Sigmoid colon (tissue), 7 donors: ENCODE results near the gene ENAH. TPM values are rescaled to one million over a fixed set of nuclear protein-coding genes. Genes with fewer than 3 reads are reported as not detected.
A peak's percentile ranks its signal among the peaks of the same experiment; 100 is the strongest.

ENCODE experiments used
- DNase-seq: peaks from one replicate; pipeline ENCODE4 v3.0.0-alpha.2; 2019
- H3K27ac ChIP-seq, 4 donors: fragments of 200-600 bp; sonication (generic); one replicate each; pipeline ENCODE4 v1.5.1; 2016 to 2019; ENCODE audit warnings: mild to moderate bottlenecking in 1 of 4
- H3K27me3 ChIP-seq, 3 donors: fragments of 200-600 bp; sonication (generic); one replicate each; pipeline ENCODE4 v1.5.1; 2019; ENCODE audit warnings: mild to moderate bottlenecking in 1 of 3
- H3K36me3 ChIP-seq, 4 donors: fragments of 200-600 bp; sonication (generic); one replicate each; pipeline ENCODE4 v1.5.1; 2016 to 2019
- H3K4me1 ChIP-seq, 4 donors: fragments of 200-600 bp; sonication (generic); one replicate each; pipeline ENCODE4 v1.5.1; 2017 to 2019
- H3K4me3 ChIP-seq, 4 donors: fragments of 200-600 bp; sonication (generic); one replicate each; pipeline ENCODE4 v1.5.1; 2017 to 2019; ENCODE audit warnings: mild to moderate bottlenecking in 2 of 4, moderate library complexity in 1 of 4
- H3K9me3 ChIP-seq, 4 donors: fragments of 200-600 bp in 3 of 4; sonication (generic) in 3 of 4; one replicate each; pipeline versions ENCODE4 v1.5.1 to v1.6.1; 2013 to 2019
- CTCF ChIP-seq, 4 experiments: fragments of 450-650 bp in 3 of 4; fragments of 200-600 bp in 1 of 4; IDR thresholded peaks; one replicate each; pipeline ENCODE4 v1.5.1; 2016 to 2019; ENCODE audit warnings: antibody characterized with exemption in 4 of 4, mild to moderate bottlenecking in 3 of 4, moderate library complexity in 2 of 4
- EP300 ChIP-seq, 4 donors: sonication (generic); formaldehyde crosslinking; IDR thresholded peaks; one replicate each; pipeline ENCODE4 v1.6.1; 2017; ENCODE audit warnings: antibody characterized with exemption in 4 of 4
- POLR2A ChIP-seq, 2 donors: fragments of 450-650 bp; IDR thresholded peaks; one replicate each; pipeline ENCODE4 v1.6.1; 2016; ENCODE audit warnings: antibody characterized with exemption in 2 of 2, mild to moderate bottlenecking in 2 of 2, moderate library complexity in 2 of 2
- POLR2AphosphoS5 ChIP-seq, 4 donors: sonication (generic); formaldehyde crosslinking; IDR thresholded peaks; one replicate each; pipeline ENCODE4 v1.6.1; 2017; ENCODE audit warnings: antibody characterized with exemption in 4 of 4
- WGBS, 2 donors: extraction: QIAGEN DNeasy Blood & Tissue Kit; methylation state at CpG; one replicate each; pipeline ENCODE4 v1.1.7; 2013; 5-methylcytosine and 5-hydroxymethylcytosine counted together
- intact Hi-C: fragments of 100-400 bp; cut with DNase I; formaldehyde crosslinking; loops from one replicate; pipeline ENCODE4 v1.15.1; 2023
- polyA plus RNA-seq, 3 donors: library from polyadenylated mRNA; stranded (reverse); fragments of 200-250 nt; gene quantifications; one replicate each; pipeline ENCODE4 v1.2.3, GENCODE V29; 2013
- total RNA-seq, 4 donors: library from RNA; depleted of rRNA; stranded (reverse); fragments of >200 nt; gene quantifications; one replicate each; pipeline ENCODE4 v1.1.0, GENCODE V29; 2016
- donor health status: healthy with polysubstance abuse.
- donor health status: Bipolar disorder and iron deficiency.
- donor health status: healthy.

The ENAH gene
- total and polyA plus RNA-seq, 7 donors = 9.6 to 197 (median 92.2) TPM

DNA sequence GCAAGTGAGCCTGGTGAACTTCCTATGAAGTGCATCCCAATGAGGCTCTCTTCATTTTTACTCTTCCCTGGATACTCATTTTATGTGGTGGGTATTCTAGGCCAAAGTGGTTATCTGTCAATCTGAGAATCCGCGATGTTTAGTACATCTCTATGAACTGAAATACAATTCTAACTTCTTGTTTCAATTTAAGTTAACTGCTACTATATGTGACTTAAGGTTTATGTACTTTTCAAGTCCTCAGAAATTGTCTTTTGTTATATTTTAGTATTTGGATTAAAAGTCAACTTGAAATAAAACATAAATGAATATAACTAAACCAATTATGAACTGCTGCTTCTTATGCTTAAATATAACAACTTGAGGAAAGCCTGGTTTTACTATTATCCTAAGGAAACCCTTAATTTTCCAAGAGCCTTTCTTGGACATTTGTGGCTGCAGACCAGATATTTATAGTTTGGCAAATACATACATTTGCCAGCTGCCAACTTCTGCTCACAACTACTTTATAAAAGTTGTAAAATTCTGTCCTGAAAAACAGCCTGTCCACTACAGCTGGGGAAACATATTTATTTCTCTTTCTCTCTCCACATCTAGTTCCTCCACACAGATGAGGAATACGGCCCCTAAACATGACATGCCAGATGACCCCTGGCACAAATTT is 60.4 kb downstream of the ENAH start:
- DNase-seq = no peak
- Histone ChIP-seq H3K9me3 (peaks cover 0 to 2% (median 0%) of the 10 kb centered on the region in 4 donors), H3K4me1 (peaks cover 0 to 68% (median 60%) of the 10 kb centered on the region in 4 donors), H3K27ac (peak overlapping the region in 3 of 4 donors; percentile 39 to 58 (median 47)), H3K4me3 (no peak overlapping the region), H3K36me3 (no peaks in the 10 kb centered on the region), H3K27me3 (no peaks in the 10 kb centered on the region)
- WGBS, 2 donors = 87 to 90% methylated on average over 3 of the region's 3 CpGs
- TF ChIP-seq CTCF (IDR thresholded peaks at IDR 0.05) (no peak), POLR2AphosphoS5 (IDR thresholded peaks at IDR 0.05) (no peak), POLR2A (IDR thresholded peaks at IDR 0.05) (no peak), EP300 (IDR thresholded peaks at IDR 0.05) (no peak)
- intact Hi-C loops = no loop called here

DNA sequence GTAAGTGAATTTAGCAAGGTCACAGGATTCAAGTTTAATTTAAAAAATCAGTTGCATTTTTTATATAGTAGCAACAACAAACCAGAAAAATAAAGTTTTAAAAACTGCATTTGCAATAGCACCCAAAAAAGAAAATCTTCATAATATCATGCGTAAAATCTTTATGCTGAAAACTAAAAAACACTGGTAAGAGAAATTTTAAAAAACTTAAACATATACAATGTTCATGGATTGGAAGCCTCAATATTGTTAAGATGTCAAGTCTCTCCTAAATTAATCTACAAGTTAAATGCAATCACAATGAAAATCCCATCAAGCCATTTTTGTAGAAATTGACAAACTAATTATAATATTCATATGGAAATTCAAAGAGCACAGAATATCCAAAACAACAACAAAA is 65.6 kb downstream of the ENAH start:
- H3K27me3 ChIP-seq = no peaks in the 10 kb centered on the region
- H3K4me3 ChIP-seq = no peak overlapping the region
- 94 to 99% methylated on average over 1 of the region's 1 CpG for WGBS, 2 donors
- H3K27ac ChIP-seq = no peak overlapping the region
- intact Hi-C loops = no loop called here
- no peak for DNase-seq
- peaks cover 0 to 21% (median 12%) of the 10 kb centered on the region in 4 donors for H3K4me1 ChIP-seq
- no peak for TF ChIP-seq CTCF (IDR thresholded peaks at IDR 0.05)
- TF ChIP-seq POLR2A (IDR thresholded peaks at IDR 0.05) = no peak
- no peak for TF ChIP-seq POLR2AphosphoS5 (IDR thresholded peaks at IDR 0.05)
- TF ChIP-seq EP300 (IDR thresholded peaks at IDR 0.05) = no peak
- peaks cover 0 to 2% (median 0%) of the 10 kb centered on the region in 4 donors for H3K9me3 ChIP-seq
- H3K36me3 ChIP-seq = no peaks in the 10 kb centered on the region

DNA sequence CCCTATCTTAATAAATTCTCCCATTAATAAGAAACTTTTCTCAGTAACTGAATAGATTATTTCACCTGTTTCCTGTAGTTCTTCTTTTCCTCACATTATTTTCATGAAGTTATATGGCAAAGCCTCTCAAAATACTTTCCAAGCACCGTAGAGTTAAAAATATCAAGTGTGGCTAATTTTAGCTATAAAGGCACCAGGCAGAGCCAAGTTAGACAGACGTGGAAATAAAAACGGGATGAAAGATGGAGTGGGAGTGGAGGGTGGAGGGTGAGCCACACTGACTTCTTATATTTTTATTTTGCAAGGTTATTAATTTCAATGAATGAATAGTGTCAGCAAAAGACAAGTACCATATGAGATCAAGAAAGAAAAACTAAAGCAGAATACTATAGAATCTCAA is 71.7 kb downstream of the ENAH start:
- H3K9me3 ChIP-seq = no peaks in the 10 kb centered on the region
- peaks cover 0 to 66% (median 51%) of the 10 kb centered on the region in 4 donors for H3K4me1 ChIP-seq
- H3K36me3 ChIP-seq = no peaks in the 10 kb centered on the region
- H3K27ac ChIP-seq = peak overlapping the region in 3 of 4 donors; percentile 32 to 70 (median 66)
- no peak for DNase-seq
- intact Hi-C loops = no loop called here
- WGBS, 2 donors = 49 to 58% methylated on average over 3 of the region's 3 CpGs
- H3K27me3 ChIP-seq = no peaks in the 10 kb centered on the region
- H3K4me3 ChIP-seq = no peak overlapping the region
- TF ChIP-seq POLR2AphosphoS5 (IDR thresholded peaks at IDR 0.05) (peak in 1 of 4 donors; percentile 6), CTCF (IDR thresholded peaks at IDR 0.05) (no peak)

DNA sequence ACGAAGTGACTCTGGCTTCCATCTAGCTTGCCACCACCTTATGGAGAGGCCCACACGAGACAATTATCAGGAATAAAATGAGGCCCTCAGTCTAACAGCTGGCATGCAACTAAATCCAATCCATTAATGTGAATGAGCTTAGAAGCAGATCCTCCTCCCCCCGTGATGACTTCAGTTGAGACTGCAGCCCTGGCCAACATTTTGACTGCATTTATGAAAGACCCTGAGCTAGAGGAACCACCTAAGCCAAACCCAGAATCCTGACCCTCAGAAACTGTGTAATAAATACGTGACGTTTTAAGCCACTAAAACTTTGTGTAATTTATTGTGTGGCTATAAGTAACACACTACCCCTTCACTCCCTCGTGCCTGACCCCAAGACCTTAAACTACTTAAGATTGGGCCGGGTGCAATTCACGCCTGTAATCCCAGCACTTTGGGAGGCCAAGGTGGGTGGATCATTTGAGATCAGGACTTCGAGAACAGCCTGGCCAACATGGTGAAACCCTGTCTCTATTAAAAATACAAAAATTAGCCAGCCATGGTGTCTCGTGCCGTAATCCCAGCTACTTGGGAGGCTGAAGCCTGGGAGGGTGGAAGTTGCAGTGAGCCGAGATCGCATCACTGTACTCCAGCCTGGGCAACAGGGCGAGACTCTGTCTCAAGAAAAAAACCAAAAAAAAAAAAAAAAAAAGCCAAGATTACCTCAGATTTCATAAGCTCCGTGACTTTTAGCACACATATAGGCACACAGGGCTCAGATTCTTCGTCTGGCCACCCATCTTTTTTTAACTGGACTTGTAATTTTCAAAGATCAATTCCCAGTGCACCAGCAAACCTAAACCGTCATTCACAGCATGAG is 72.5 kb downstream of the ENAH start:
- Histone ChIP-seq H3K27ac (peak overlapping the region in 3 of 4 donors; percentile 32 to 70 (median 66)), H3K27me3 (no peaks in the 10 kb centered on the region), H3K4me3 (no peak overlapping the region), H3K36me3 (no peaks in the 10 kb centered on the region), H3K4me1 (peaks cover 0 to 65% (median 54%) of the 10 kb centered on the region in 4 donors), H3K9me3 (no peaks in the 10 kb centered on the region)
- WGBS, 2 donors = 77 to 80% methylated on average over 17 of the region's 17 CpGs
- intact Hi-C loops = no loop called here
- TF ChIP-seq POLR2AphosphoS5 (IDR thresholded peaks at IDR 0.05) = no peak
- TF ChIP-seq CTCF (IDR thresholded peaks at IDR 0.05) = no peak
- TF ChIP-seq POLR2A (IDR thresholded peaks at IDR 0.05) = no peak
- TF ChIP-seq EP300 (IDR thresholded peaks at IDR 0.05) = no peak
- no peak for DNase-seq
